CD14-positive monocyte (primary cell): ENCODE results near the gene SNAPC4. TPM values are rescaled to one million over a fixed set of nuclear protein-coding genes. Genes with fewer than 3 reads are reported as not detected.

Experiments used
- DNase-seq, 3 donors: peaks; one replicate each; pipeline ENCODE4 v3.0.0-alpha.2; 2011 to 2022
- H2AFZ ChIP-seq: 2 replicates; pipeline ENCODE4 v1.6.0; 2012; ENCODE audit warnings: mild to moderate bottlenecking, low read depth, low read length, inconsistent platforms; ENCODE audit not compliant: insufficient read depth, poor library complexity, severe bottlenecking
- H3K27ac ChIP-seq, 2 donors: 1 replicate in 1 of 2; 2 replicates in 1 of 2; pipeline ENCODE4 v1.5.1; 2012 to 2013; ENCODE audit warnings: low read length in 2 of 2, control low read depth in 1 of 2, inconsistent platforms in 1 of 2, low read depth in 1 of 2, mild to moderate bottlenecking in 1 of 2
- H3K27me3 ChIP-seq, 2 donors: one replicate each; pipeline versions ENCODE4 v1.6.0 to v1.6.1; 2011 to 2013; ENCODE audit warnings: low read length in 2 of 2; ENCODE audit not compliant: control insufficient read depth in 2 of 2, insufficient read depth in 2 of 2
- H3K36me3 ChIP-seq, 2 donors: replicated peaks in 1 of 2; 1 replicate in 1 of 2; 2 replicates in 1 of 2; pipeline versions ENCODE4 v1.5.1 to v1.6.1; 2012 to 2013; ENCODE audit warnings: low read length in 2 of 2, control low read depth in 1 of 2, inconsistent platforms in 1 of 2, mild to moderate bottlenecking in 1 of 2; ENCODE audit not compliant: insufficient read depth in 2 of 2, control insufficient read depth in 1 of 2
- H3K4me1 ChIP-seq, 2 donors: 1 replicate in 1 of 2; 2 replicates in 1 of 2; pipeline versions ENCODE4 v1.5.1 to v1.6.1; 2012 to 2013; ENCODE audit warnings: low read length in 2 of 2, control low read depth in 1 of 2, inconsistent platforms in 1 of 2, mild to moderate bottlenecking in 1 of 2, moderate library complexity in 1 of 2; ENCODE audit not compliant: insufficient read depth in 2 of 2, control insufficient read depth in 1 of 2
- H3K4me2 ChIP-seq: replicated peaks from 2 replicates; pipeline ENCODE3; 2012; ENCODE audit warnings: low read length, moderate library complexity, mild to moderate bottlenecking; ENCODE audit not compliant: poor library complexity, severe bottlenecking; ENCODE audit errors: extremely low read depth
- H3K4me3 ChIP-seq, 3 experiments: fragments of 200-600 bp in 1 of 3; sonication (generic) in 1 of 3; replicated peaks in 1 of 3; 1 replicate in 2 of 3; 2 replicates in 1 of 3; pipeline ENCODE4 v1.5.1; 2011 to 2013; ENCODE audit warnings: low read length in 3 of 3, mild to moderate bottlenecking in 3 of 3, control low read depth in 2 of 3, low read depth in 2 of 3, inconsistent platforms in 1 of 3, moderate library complexity in 1 of 3
- H3K79me2 ChIP-seq: 2 replicates; pipeline ENCODE4 v1.6.0; 2012; ENCODE audit warnings: mild to moderate bottlenecking, control low read depth, inconsistent platforms, low read length, moderate library complexity; ENCODE audit not compliant: insufficient read depth
- H3K9ac ChIP-seq: 2 replicates; pipeline ENCODE4 v1.6.0; 2017; ENCODE audit warnings: low read length, mild to moderate bottlenecking; ENCODE audit not compliant: insufficient read depth, poor library complexity, severe bottlenecking
- H3K9me3 ChIP-seq, 2 donors: replicated peaks in 1 of 2; 1 replicate in 1 of 2; 2 replicates in 1 of 2; pipeline versions ENCODE4 v1.5.1 to v1.6.1; 2012 to 2013; ENCODE audit warnings: low read length in 2 of 2, control low read depth in 1 of 2; ENCODE audit not compliant: control insufficient read depth in 1 of 2, insufficient read depth in 1 of 2
- H4K20me1 ChIP-seq: 2 replicates; pipeline ENCODE4 v1.6.0; 2012; ENCODE audit warnings: mild to moderate bottlenecking, low read length, control low read depth, moderate library complexity; ENCODE audit not compliant: insufficient read depth
- H3K27ac Mint-ChIP-seq, 7 donors: one replicate each; pipeline ENCODE4 v1.8.0; 2020; ENCODE audit warnings: mild to moderate bottlenecking in 7 of 7, mixed read lengths in 7 of 7, moderate library complexity in 6 of 7, inconsistent platforms in 2 of 7
- H3K27me3 Mint-ChIP-seq, 3 donors: one replicate each; pipeline ENCODE4 v1.8.0; 2021 to 2022; ENCODE audit warnings: low read depth in 3 of 3, mild to moderate bottlenecking in 3 of 3, mixed read lengths in 3 of 3, moderate library complexity in 3 of 3, inconsistent platforms in 1 of 3
- H3K36me3 Mint-ChIP-seq, 2 donors: one replicate each; pipeline ENCODE4 v1.8.0; 2020; ENCODE audit warnings: mixed read lengths in 2 of 2, inconsistent platforms in 1 of 2, mild to moderate bottlenecking in 1 of 2
- H3K4me1 Mint-ChIP-seq: one replicate; pipeline ENCODE4 v1.8.0; 2020; ENCODE audit warnings: mild to moderate bottlenecking, mixed read lengths
- H3K4me3 Mint-ChIP-seq, 2 donors: one replicate each; pipeline ENCODE4 v1.8.0; 2020; ENCODE audit warnings: mild to moderate bottlenecking in 2 of 2, mixed read lengths in 2 of 2, moderate library complexity in 1 of 2
- H3K9me3 Mint-ChIP-seq, 7 donors: one replicate each; pipeline ENCODE4 v1.8.0; 2020 to 2022; ENCODE audit warnings: mixed read lengths in 7 of 7, mild to moderate bottlenecking in 6 of 7, moderate library complexity in 6 of 7, inconsistent platforms in 2 of 7
- WGBS: methylation state at CpG from one replicate; pipeline ENCODE4 v1.1.5; 2013; ENCODE audit warnings: missing lambda C conversion rate; ENCODE audit not compliant: insufficient coverage; 5-methylcytosine and 5-hydroxymethylcytosine counted together
- intact Hi-C, 2 donors: fragments of 100-400 bp; cut with micrococcal nuclease; formaldehyde crosslinking; loops; one replicate each; pipeline versions ENCODE4 v1.15.0 to v1.15.1; 2023
- polyA plus RNA-seq, 3 donors: library from polyadenylated mRNA; depleted of rRNA in 1 of 3; unstranded in 2 of 3; stranded (reverse) in 1 of 3; fragments of 300-500 nt in 2 of 3; fragments of >200 nt in 1 of 3; fragmentation: Illumina TruSeq in 2 of 3; gene quantifications; 1 replicate in 2 of 3; 2 replicates in 1 of 3; pipeline ENCODE4 v1.2.3, GENCODE V29; 2012 to 2021
- TF ChIP-seq, protein P1 (sequence below): fragments of 200-600 bp; IDR thresholded peaks from one replicate; pipeline ENCODE4 v1.8.0; 2022; ENCODE audit warnings: antibody characterized with exemption, mild to moderate bottlenecking

The SNAPC4 gene
- polyA plus RNA-seq, 3 donors = 0.59 to 6.7 (median 1.2) TPM

DNA sequence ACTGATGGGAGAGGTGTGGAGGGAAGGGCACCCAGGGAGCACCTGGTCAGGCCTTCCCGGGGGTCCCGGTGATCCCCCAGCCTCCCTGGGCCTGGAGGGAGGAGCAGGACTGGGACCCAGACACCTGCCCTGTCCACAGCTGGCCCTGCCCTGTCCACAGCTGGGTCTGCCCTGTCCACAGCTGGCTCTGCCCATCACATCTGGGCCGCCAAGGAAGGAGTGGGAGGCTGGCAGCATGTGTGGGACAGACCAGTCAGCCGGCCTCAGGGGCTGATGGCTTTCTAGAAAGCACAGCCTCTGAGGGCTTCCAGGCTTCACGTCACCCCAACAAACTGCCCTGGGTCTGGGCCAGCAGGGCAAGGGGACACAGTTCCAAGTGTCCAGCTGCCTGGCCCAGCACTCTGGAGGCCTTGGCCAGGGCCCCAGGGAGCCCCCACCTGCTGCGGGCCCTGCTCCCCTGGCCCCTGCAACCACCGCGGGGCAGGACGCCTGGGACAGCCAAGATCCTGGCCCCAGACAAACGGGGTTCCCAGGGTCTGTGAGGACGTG lies 48.6 kb downstream of the SNAPC4 start:
- no peak overlapping the region for H2AFZ ChIP-seq
- no peaks in the 10 kb centered on the region for H3K79me2 ChIP-seq
- Mint-ChIP-seq H3K36me3 (no peaks in the 10 kb centered on the region), H3K9me3 (no peaks in the 10 kb centered on the region), H3K4me1 (no peaks in the 10 kb centered on the region), H3K27ac (no peak overlapping the region), H3K4me3 (no peak overlapping the region), H3K27me3 (peaks cover 0 to 5% (median 1%) of the 10 kb centered on the region in 3 donors)
- H3K27ac ChIP-seq = no peak overlapping the region
- no peak for DNase-seq
- intact Hi-C loops = no loop called here
- H3K4me3 ChIP-seq = no peak overlapping the region
- TF ChIP-seq, protein P1, sequence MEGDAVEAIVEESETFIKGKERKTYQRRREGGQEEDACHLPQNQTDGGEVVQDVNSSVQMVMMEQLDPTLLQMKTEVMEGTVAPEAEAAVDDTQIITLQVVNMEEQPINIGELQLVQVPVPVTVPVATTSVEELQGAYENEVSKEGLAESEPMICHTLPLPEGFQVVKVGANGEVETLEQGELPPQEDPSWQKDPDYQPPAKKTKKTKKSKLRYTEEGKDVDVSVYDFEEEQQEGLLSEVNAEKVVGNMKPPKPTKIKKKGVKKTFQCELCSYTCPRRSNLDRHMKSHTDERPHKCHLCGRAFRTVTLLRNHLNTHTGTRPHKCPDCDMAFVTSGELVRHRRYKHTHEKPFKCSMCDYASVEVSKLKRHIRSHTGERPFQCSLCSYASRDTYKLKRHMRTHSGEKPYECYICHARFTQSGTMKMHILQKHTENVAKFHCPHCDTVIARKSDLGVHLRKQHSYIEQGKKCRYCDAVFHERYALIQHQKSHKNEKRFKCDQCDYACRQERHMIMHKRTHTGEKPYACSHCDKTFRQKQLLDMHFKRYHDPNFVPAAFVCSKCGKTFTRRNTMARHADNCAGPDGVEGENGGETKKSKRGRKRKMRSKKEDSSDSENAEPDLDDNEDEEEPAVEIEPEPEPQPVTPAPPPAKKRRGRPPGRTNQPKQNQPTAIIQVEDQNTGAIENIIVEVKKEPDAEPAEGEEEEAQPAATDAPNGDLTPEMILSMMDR = no peak
- no peaks in the 10 kb centered on the region for H3K9me3 ChIP-seq
- H3K36me3 ChIP-seq = no peaks in the 10 kb centered on the region
- H3K9ac ChIP-seq = no peak overlapping the region
- H3K27me3 ChIP-seq = no peaks in the 10 kb centered on the region
- WGBS = 91% methylated on average over 11 of the region's 11 CpGs
- no peaks in the 10 kb centered on the region for H3K4me1 ChIP-seq
- no peaks in the 10 kb centered on the region for H4K20me1 ChIP-seq
- no peak overlapping the region for H3K4me2 ChIP-seq

Other genes starting within 250 kb of the SNAPC4 start
- not detected for gene LHX3, start 195.0 kb downstream of the SNAPC4 start, polyA plus RNA-seq
- 1 to 10 TPM in 1 of 3 donors, under 1 TPM in 2; 0.03 to 8.4 (median 0.17) TPM for gene QSOX2, start 154.4 kb downstream of the SNAPC4 start, polyA plus RNA-seq
- gene CCDC187, start 96.1 kb downstream of the SNAPC4 start, polyA plus RNA-seq = not detected
- 1 to 10 TPM in 1 of 3 donors, under 1 TPM in 2; 0.67 to 3.1 (median 0.73) TPM for gene GPSM1, start 72.6 kb downstream of the SNAPC4 start, polyA plus RNA-seq
- gene DNLZ, start 36.4 kb downstream of the SNAPC4 start, polyA plus RNA-seq = 10 to 100 TPM in 2 of 3 donors, 1 to 10 TPM in 1; 5.1 to 20.5 (median 10.5) TPM
- 100 to 1,000 TPM in 1 of 3 donors, 10 to 100 TPM in 2; 34.3 to 108 (median 41.4) TPM for gene CARD9, start 26.5 kb downstream of the SNAPC4 start, polyA plus RNA-seq
- 10 to 100 TPM in 1 of 3 donors, 1 to 10 TPM in 2; 3.3 to 60.0 (median 9.6) TPM for gene ENTR1, start 10.4 kb upstream of the SNAPC4 start, polyA plus RNA-seq
- 10 to 100 TPM; 23.1 to 58.8 (median 24.9) TPM for gene PMPCA, start 10.5 kb upstream of the SNAPC4 start, polyA plus RNA-seq
- gene INPP5E, start 39.7 kb upstream of the SNAPC4 start, polyA plus RNA-seq = 1 to 10 TPM; 1.0 to 8.0 (median 1.0) TPM
- 10 to 100 TPM; 11.1 to 36.8 (median 19.1) TPM for gene SEC16A, start 82.9 kb upstream of the SNAPC4 start, polyA plus RNA-seq
- 10 to 100 TPM in 1 of 3 donors, 1 to 10 TPM in 2; 1.4 to 33.0 (median 2.2) TPM for gene NOTCH1, start 145.9 kb upstream of the SNAPC4 start, polyA plus RNA-seq